ENCODE results near the gene COX7A1.
A peak's percentile ranks its signal among the peaks of the same experiment; 100 is the strongest.
"Not testable (repeated sequence)": the region's sequence is repeated elsewhere in the genome, so short reads cannot be mapped to it uniquely, and the experiment has no call there.

Gene COX7A1

DNA sequence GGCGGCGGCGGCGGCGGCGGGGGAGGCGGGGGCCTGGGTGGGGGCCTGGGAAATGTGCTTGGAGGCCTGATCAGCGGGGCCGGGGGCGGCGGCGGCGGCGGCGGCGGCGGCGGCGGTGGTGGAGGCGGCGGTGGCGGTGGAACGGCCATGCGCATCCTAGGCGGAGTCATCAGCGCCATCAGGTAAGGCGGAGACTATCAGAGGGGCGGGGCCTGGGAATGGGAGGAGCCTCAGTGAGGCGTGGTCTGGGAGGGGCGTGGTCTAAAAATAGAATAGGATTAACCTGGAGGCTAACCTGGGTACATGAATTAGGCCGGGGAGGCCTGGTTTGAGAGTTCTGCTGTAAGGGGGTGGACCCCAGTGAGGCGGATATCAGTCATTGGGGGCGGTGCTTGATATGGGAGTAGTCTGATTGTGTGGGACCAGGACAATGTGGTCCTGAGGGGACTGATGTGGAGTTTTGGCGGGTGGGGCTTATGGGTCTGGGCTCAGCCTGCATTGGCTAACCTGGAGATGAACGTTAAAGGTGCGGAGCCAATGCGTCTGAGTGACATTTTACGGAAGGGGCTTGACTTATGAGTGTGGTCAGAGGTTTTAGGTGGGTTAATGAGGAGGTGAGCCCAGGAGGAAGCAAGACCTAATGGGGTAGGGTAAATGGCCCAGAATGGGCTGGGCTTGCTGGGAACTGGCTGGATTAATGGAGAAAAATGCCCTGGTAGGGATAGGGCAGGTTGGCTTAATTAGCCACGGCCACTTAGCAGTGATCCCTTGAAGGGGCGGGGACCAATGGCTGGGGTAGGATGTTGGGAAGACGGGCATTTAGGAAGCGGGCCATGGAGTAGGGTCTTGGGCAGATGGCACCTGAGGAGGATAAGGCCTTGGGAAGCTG is 11.0 kb downstream of the COX7A1 start:
- peak; percentile 93 for DNase-seq (ENCODE audit: low read depth)
- H3K4me3 ChIP-seq (ENCODE audit: low read length), result peak overlapping the region; percentile 99
- TF ChIP-seq, protein P1, sequence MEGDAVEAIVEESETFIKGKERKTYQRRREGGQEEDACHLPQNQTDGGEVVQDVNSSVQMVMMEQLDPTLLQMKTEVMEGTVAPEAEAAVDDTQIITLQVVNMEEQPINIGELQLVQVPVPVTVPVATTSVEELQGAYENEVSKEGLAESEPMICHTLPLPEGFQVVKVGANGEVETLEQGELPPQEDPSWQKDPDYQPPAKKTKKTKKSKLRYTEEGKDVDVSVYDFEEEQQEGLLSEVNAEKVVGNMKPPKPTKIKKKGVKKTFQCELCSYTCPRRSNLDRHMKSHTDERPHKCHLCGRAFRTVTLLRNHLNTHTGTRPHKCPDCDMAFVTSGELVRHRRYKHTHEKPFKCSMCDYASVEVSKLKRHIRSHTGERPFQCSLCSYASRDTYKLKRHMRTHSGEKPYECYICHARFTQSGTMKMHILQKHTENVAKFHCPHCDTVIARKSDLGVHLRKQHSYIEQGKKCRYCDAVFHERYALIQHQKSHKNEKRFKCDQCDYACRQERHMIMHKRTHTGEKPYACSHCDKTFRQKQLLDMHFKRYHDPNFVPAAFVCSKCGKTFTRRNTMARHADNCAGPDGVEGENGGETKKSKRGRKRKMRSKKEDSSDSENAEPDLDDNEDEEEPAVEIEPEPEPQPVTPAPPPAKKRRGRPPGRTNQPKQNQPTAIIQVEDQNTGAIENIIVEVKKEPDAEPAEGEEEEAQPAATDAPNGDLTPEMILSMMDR (IDR thresholded peaks at IDR 0.05; ENCODE audit: insufficient read depth, low read depth, low read length, missing control alignments), result no peak

DNA sequence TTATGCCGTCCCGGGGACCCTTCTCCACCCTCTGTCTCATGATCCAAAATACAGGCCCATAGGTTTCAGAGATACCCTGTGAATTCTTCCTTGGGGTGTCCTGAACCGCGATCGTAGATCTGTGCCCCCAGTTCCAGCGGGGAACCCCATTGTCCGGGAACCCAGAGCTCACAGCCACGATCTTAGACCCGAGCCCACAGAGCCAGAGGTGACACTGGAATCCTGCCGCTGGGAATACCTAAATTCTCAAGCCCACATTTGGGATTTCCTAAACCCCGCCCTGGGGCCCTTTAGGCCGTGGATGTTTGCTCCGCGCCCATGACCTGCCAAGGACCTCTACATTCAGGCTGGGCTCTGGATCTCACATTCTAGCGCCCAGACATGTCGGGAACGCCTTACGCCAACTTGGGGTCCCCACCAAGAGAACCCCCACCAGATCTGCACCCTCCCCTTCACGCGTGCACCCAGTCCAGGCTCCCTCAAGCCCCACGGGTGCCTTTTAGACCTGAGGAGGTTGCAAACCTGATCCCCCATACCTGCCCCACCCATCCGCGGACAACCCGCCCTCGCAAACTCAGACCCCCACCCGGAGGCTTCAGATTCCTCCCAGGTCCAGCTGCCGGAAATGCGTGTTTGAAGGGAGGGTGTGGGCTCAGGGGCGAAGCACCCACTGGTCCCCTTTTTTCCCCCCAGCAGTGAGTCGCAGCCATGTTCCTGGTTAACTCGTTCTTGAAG is 11.8 kb downstream of the COX7A1 start:
- peak overlapping the region; percentile 99 for H3K4me3 ChIP-seq (ENCODE audit: low read length)
- peak; percentile 56 for DNase-seq (ENCODE audit: low read depth)
- TF ChIP-seq, protein P1 (IDR thresholded peaks at IDR 0.05; ENCODE audit: insufficient read depth, low read depth, low read length, missing control alignments), result no peak

DNA sequence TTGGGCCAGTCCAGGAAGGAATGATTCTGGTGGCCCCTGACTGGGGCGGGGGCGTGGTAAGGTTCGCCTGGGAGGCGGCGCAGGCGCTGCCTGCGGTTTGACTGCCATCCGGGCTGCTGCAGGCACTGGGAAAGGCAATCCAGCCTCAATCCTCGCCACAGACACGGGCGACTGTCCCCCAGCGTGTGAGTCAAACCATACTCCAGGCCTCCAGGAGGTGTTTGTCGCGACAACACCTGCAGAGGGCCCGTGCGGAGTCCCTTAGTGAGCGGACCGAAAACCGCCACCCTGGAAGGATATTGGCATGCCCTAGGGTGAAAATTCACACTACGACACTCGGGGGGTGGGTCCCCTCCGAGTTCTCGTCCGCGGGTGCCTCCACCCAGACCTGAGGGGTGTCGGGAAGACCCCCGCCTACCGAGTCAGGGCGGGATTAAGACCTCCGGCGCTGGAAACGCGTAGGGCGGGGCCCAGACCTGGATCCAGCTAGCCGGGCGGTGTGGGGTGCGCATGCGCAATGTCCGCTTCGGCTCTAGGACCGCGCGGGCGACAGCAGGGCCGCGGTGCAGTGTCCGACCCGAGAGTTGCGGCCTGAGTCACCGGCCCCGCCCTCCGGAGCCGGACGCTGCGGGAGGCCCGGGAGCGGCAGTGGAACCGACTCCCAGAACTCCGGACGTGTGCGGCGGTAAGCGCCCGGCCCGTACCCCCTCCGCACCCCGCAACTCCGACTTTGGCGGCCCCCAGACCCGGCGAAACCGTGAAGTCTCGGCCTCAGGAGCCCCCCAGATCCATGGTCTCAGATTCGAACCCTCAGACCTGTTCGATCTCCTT is 12.6 kb downstream of the COX7A1 start, which contains the start of gene CAPNS1:
CAPNS1 (plus strand) TSS at position 594 of the 831 bp plus-strand sequence. CDS start 946 bp downstream, outside the sequence.
- TF ChIP-seq, protein P1 (IDR thresholded peaks at IDR 0.05; ENCODE audit: insufficient read depth, low read depth, low read length, missing control alignments), result peak; percentile 2
- peak; percentile 96 for DNase-seq (ENCODE audit: low read depth)
- H3K4me3 ChIP-seq (ENCODE audit: low read length), result peak within 1 kb of the TSS; percentile 99

DNA sequence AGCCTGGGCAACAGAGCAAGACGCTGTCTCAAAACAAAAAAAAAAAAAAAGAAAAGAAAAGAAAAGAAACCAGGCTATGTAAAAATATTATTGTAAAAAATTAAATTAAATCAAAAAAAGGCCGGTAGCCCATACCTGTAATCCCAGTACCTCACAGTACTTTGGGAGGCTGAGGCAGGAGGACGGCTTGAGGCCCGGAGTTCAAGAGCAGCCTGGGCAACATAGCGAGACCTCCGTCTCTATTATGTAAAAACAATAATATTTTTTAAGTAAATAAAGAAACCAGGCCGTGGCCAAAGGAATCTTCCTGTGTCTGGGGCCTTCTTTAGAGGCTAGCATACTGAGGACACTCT is 13.2 kb downstream of the COX7A1 start:
- TF ChIP-seq, protein P1 (IDR thresholded peaks at IDR 0.05; ENCODE audit: insufficient read depth, low read depth, low read length, missing control alignments), result no peak
- no peak for DNase-seq (ENCODE audit: low read depth)
- H3K4me3 ChIP-seq (ENCODE audit: low read length), result peak overlapping the region; percentile 99

DNA sequence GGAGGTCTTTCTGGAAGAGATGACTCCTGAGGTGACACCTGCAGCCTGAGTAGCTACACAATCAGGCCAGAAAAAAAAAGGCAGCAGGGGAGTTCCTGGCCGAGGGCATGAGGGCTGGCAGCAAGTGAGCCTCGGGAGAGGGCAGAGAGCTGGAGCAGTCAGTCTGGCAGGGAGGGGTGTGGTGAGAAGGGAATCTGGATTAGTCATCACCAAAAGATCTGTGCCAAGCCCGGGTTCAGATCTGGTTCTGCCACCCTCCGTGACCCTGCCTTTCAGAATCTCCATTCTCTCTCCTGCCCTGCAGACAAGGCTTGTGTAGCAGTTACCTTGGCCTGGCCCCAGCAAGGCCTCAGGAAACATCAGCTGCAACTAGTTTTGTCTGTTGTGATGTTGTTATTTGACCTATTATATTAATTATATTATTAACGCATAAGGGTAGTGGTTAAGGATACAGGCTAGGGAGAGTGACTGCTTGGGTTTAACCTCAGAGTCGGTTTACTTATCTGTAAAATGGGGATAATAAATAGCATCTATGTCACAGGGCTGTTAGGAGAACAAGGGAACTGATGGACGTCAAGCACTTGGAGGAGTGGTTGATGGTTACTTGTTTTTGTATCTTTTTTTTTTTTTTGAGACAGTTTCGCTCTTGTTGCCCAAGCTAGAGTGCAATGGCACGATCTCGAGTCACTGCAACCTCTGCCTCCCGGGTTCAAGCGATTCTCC is 15.1 kb downstream of the COX7A1 start:
- no peak overlapping the region for H3K4me3 ChIP-seq (ENCODE audit: low read length)
- TF ChIP-seq, protein P1 (IDR thresholded peaks at IDR 0.05; ENCODE audit: insufficient read depth, low read depth, low read length, missing control alignments), result no peak
- peak; percentile 98 for DNase-seq (ENCODE audit: low read depth)

DNA sequence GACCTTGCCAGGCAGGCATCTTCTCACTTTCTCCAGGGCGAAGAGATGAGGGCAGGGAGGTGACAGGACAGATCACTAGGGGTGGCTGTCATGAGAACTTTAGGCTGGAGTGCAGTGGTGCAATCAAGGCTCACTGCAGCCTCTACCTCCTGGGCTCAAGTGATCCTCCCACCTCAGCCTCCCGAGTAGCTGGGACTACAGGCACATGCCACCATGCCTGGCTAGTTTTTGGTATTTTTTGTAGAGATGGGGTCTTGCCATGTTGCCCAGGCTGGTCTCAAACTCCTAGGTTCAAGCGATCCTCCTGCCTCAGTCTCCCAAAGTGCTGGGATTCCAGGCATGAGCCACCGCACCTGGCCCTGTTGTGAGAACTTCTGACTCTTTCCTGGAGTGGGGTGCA is 17.4 kb downstream of the COX7A1 start:
- H3K4me3 ChIP-seq (ENCODE audit: low read length); DNase-seq (ENCODE audit: low read depth): not testable (repeated sequence)

DNA sequence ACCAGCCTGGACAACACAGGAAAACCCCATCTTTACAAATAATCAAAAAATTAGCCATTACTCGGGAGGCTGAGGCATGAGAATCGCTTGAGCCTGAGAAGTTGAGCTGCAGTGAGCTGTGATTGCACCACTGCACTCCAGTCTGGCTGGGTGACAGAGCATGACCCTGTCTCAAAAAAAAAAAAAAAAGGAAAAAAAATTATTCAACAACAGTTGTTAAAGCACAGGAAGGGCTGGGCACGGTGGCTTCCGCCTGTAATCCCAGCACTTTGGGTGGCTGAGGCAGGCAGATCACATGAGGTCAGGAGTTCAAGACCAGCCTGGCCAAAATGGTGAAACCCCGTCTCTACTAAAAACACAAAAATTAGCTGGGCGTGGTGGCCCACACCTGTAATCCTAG is 21.0 kb downstream of the COX7A1 start:
- H3K4me3 ChIP-seq (ENCODE audit: low read length); DNase-seq (ENCODE audit: low read depth): not testable (repeated sequence)
